ENCODE results near the gene MYO3B.

DNA sequence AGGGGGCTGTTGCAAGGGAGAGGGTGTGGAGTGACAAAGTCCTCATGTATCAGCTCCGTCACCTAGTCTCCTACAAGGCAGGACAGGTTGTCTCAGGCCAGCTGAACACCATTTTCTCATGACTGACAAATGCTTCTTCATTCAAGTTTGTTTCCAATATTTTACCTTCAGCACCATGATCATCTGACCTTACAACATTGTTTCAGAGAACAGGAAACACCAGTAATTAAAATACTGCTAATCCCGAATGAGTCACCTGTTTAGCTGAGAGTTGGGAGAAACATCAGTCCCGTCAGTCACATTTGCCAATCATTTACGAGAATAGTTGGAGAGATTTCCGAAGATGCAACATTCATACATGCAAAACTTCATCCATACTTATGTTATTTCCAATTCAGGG is 511.5 kb downstream of the MYO3B start:
- TF ChIP-seq GATA2 (IDR thresholded peaks at IDR 0.05; ENCODE audit: low read depth, low read length) (no peak), GATA3 (IDR thresholded peaks at IDR 0.05; ENCODE audit: low read depth, low read length) (no peak)
